Lung (tissue), 12 donors: ENCODE data around the gene ACTN4. TPM values are rescaled to one million over a fixed set of nuclear protein-coding genes. Genes with fewer than 3 reads are reported as not detected.

Experiments used
- ATAC-seq: fragments of 200-7000 bp; cut with Tn5 transposase; one replicate; pipeline ENCODE4 v1.9.1; 2020; ENCODE audit warnings: moderate number of reproducible peaks; ENCODE audit not compliant: insufficient read depth, low FRiP score
- DNase-seq, 3 donors: peaks; one replicate each; pipeline ENCODE4 v3.0.0-alpha.2; 2013 to 2017
- H3K27ac ChIP-seq, 2 donors: one replicate each; pipeline ENCODE4 v1.5.1; 2013; ENCODE audit warnings: mild to moderate bottlenecking in 2 of 2, moderate library complexity in 2 of 2, control low read depth in 1 of 2, inconsistent platforms in 1 of 2, low read depth in 1 of 2, low read length in 1 of 2
- H3K27me3 ChIP-seq, 3 donors: one replicate each; pipeline ENCODE4 v1.5.1; 2013; ENCODE audit warnings: low read length in 2 of 3; ENCODE audit not compliant: control insufficient read depth in 3 of 3, insufficient read depth in 3 of 3
- H3K36me3 ChIP-seq, 4 donors: one replicate each; pipeline ENCODE4 v1.5.1; 2013; ENCODE audit warnings: low read length in 4 of 4, mild to moderate bottlenecking in 1 of 4, moderate library complexity in 1 of 4; ENCODE audit not compliant: control insufficient read depth in 4 of 4, insufficient read depth in 4 of 4
- H3K4me1 ChIP-seq, 5 donors: one replicate each; pipeline ENCODE4 v1.5.1; 2013; ENCODE audit warnings: low read length in 5 of 5, mild to moderate bottlenecking in 2 of 5, moderate library complexity in 1 of 5; ENCODE audit not compliant: control insufficient read depth in 5 of 5, insufficient read depth in 5 of 5
- H3K4me3 ChIP-seq: one replicate; pipeline ENCODE4 v1.5.1; 2013; ENCODE audit warnings: mild to moderate bottlenecking, control low read depth, moderate library complexity
- H3K9ac ChIP-seq, 2 donors: one replicate each; pipeline ENCODE4 v1.5.1; 2013; ENCODE audit warnings: low read length in 2 of 2, control low read depth in 1 of 2; ENCODE audit not compliant: insufficient read depth in 1 of 2
- H3K9me3 ChIP-seq, 4 donors: one replicate each; pipeline ENCODE4 v1.5.1; 2013; ENCODE audit warnings: low read length in 3 of 4, mild to moderate bottlenecking in 1 of 4, moderate library complexity in 1 of 4; ENCODE audit not compliant: control insufficient read depth in 4 of 4, insufficient read depth in 3 of 4
- CTCF ChIP-seq: IDR thresholded peaks from 2 replicates; pipeline ENCODE4 v1.5.1; 2012; ENCODE audit warnings: mild to moderate bottlenecking; ENCODE audit errors: control extremely low read depth, extremely low read depth
- WGBS, 2 donors: extraction: QIAGEN DNeasy Blood & Tissue Kit; methylation state at CpG; one replicate each; pipeline ENCODE4 v1.1.7; 2013; 5-methylcytosine and 5-hydroxymethylcytosine counted together
- polyA plus RNA-seq, 2 donors: library from polyadenylated mRNA; stranded (reverse); fragments of 200-250 nt; gene quantifications; one replicate each; pipeline ENCODE4 v1.2.1, GENCODE V29; 2013
- total RNA-seq, 2 donors: library from RNA; depleted of rRNA in 1 of 2; stranded (reverse); fragments of >200 nt in 1 of 2; gene quantifications; one replicate each; pipeline ENCODE4 v1.2.1, GENCODE V29; 2014 to 2021
- donor health status: control.
- donor health status: control.
- donor health status: Bipolar disorder and iron deficiency.
- donor health status: healthy.
- donor health status: DM: yes; HTN: yes; CAD: no.

Gene ACTN4
- total and polyA plus RNA-seq, 4 donors, result 229 to 552 (median 367) TPM

- Histone ChIP-seq H3K9ac (no peak overlapping the region), H3K36me3 (peaks cover 17 to 93% (median 35%) of the 10 kb centered on the region in 4 donors), H3K4me3 (no peak overlapping the region), H3K27me3 (no peaks in the 10 kb centered on the region), H3K9me3 (no peaks in the 10 kb centered on the region), H3K4me1 (peaks cover 0 to 31% (median 0%) of the 10 kb centered on the region in 5 donors), H3K27ac (peak overlapping the region; percentile 18 to 66)
- TF ChIP-seq CTCF, result no peak
- WGBS, 2 donors, result 95% methylated on average over 15 of the region's 15 CpGs
- no peak for ATAC-seq
- no peak for DNase-seq
Observed at GRCh38 chr19:38720559-38721236, 73.2 kb downstream of the ACTN4 start.

DNA sequence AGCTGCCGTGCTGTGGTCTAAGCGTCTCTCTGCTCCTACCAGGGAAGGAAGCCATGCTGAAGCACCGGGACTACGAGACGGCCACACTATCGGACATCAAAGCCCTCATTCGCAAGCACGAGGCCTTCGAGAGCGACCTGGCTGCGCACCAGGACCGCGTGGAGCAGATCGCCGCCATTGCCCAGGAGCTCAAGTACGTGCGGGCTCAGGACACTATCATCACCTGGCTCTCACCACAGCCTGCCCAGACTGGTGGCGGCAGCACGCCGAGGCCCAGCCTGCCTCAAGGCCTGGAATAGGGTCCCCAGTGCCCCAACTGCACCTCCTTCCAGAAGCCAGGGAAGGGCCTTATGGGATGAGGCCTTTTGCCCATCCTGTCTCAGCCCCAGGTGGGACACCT, 74.0 kb downstream of the ACTN4 start:
- DNase-seq, result no peak

GRCh38 chr19:38721979-38722773, 74.7 kb downstream of the ACTN4 start:
- Histone ChIP-seq H3K4me1 (peaks cover 0 to 31% (median 0%) of the 10 kb centered on the region in 5 donors), H3K4me3 (no peak overlapping the region), H3K9ac (no peak overlapping the region), H3K27ac (peak overlapping the region; percentile 57 to 71), H3K9me3 (no peaks in the 10 kb centered on the region), H3K27me3 (no peaks in the 10 kb centered on the region), H3K36me3 (peaks cover 20 to 94% (median 35%) of the 10 kb centered on the region in 4 donors)
- 70 to 78% methylated on average over 17 of the region's 17 CpGs for WGBS, 2 donors
- TF ChIP-seq CTCF, result no peak
- no peak for ATAC-seq
- peak; percentile 60 to 82 (median 81) for DNase-seq

More for the DNA sequence above, 74.0 kb downstream of the ACTN4 start:
- Histone ChIP-seq H3K27ac (peak overlapping the region; percentile 37 to 71), H3K27me3 (no peaks in the 10 kb centered on the region), H3K9ac (no peak overlapping the region), H3K4me1 (peaks cover 0 to 31% (median 0%) of the 10 kb centered on the region in 5 donors), H3K36me3 (peaks cover 20 to 94% (median 34%) of the 10 kb centered on the region in 4 donors), H3K4me3 (no peak overlapping the region), H3K9me3 (no peaks in the 10 kb centered on the region)
- ATAC-seq, result no peak
- 88 to 91% methylated on average over 20 of the region's 20 CpGs for WGBS, 2 donors
- TF ChIP-seq CTCF, result no peak
